HepG2 (cell line): ENCODE data around the gene JMJD6. TPM values are rescaled to one million over a fixed set of nuclear protein-coding genes. Genes with fewer than 3 reads are reported as not detected.
A peak's percentile ranks its signal among the peaks of the same experiment; 100 is the strongest.

ENCODE experiments used
- ATAC-seq: fragments of 200-7000 bp; cut with Tn5 transposase; 3 replicates; pipeline ENCODE4 v1.9.1; 2020; ENCODE audit warnings: mild to moderate bottlenecking, moderate library complexity
- BruUV-seq: library from RNA; stranded (reverse); fragments of 400-500 nt; replicated peaks from 2 replicates; lab custom pipeline; 2021; lab: Mats Ljungman, UMichigan
- CTCF ChIA-PET: fragments of 300-600 bp; formaldehyde crosslinking; extraction: SDS; loops from one replicate; lab custom pipeline; 2021; ENCODE audit warnings: low total read pairs, inconsistent platforms, low intra/inter-chr PET ratio; lab: Yijun Ruan, JAX
- POLR2A ChIA-PET: fragments of 350-600 bp; sonication (Branson Sonifier 250); formaldehyde crosslinking; loops from one replicate; lab custom pipeline; 2020; ENCODE audit warnings: antibody characterized with exemption, inconsistent platforms; lab: Yijun Ruan, JAX
- DNase-seq: peaks from one replicate; pipeline ENCODE4 v3.0.0-alpha.2; 2015; ENCODE audit warnings: low spot score
- FAIRE-seq: peaks from 3 replicates; lab custom pipeline; 2011; peaks lifted over from hg19 to GRCh38; lab: Jason Lieb, UNC
- H2AFZ ChIP-seq: one replicate; pipeline ENCODE4 v1.6.1; 2011; ENCODE audit warnings: low read length, inconsistent platforms
- H3K27ac ChIP-seq: fragments of 300-600 bp; 3 replicates; pipeline ENCODE4 v1.8.0; 2011; ENCODE audit warnings: mixed run types, mild to moderate bottlenecking, mixed read lengths, low read length, inconsistent platforms; ENCODE audit not compliant: insufficient read depth; ENCODE audit errors: extremely low read length
- H3K27me3 ChIP-seq, 2 experiments: fragments of 200-600 bp in 1 of 2; 2 replicates in 1 of 2; 3 replicates in 1 of 2; pipeline versions ENCODE4 v1.6.0 to v1.8.0; 2011; ENCODE audit warnings: low read length in 2 of 2, mild to moderate bottlenecking in 2 of 2, moderate library complexity in 2 of 2, inconsistent platforms in 1 of 2; ENCODE audit not compliant: insufficient read depth in 2 of 2, control insufficient read depth in 1 of 2
- H3K36me3 ChIP-seq, 2 experiments: fragments of 200-600 bp in 1 of 2; replicated peaks in 1 of 2; 2 replicates in 1 of 2; 3 replicates in 1 of 2; pipeline versions ENCODE4 v1.5.1 to v1.8.0; 2011; ENCODE audit warnings: low read length in 2 of 2, inconsistent platforms in 1 of 2; ENCODE audit not compliant: insufficient read depth in 2 of 2, control insufficient read depth in 1 of 2
- H3K4me1 ChIP-seq: 2 replicates; pipeline ENCODE4 v1.5.1; 2012; ENCODE audit warnings: low read length, inconsistent platforms; ENCODE audit not compliant: insufficient read depth
- H3K4me2 ChIP-seq: 2 replicates; pipeline ENCODE4 v1.6.0; 2011; ENCODE audit warnings: low read depth, low read length, inconsistent platforms
- H3K4me3 ChIP-seq, 3 experiments: fragments of 200-600 bp in 1 of 3; sonication (generic), shearing (Covaris generic) in 1 of 3; replicated peaks in 1 of 3; 2 replicates each; pipeline ENCODE4 v1.5.1; 2011 to 2016; ENCODE audit warnings: low read length in 3 of 3, inconsistent platforms in 2 of 3, low read depth in 2 of 3, mild to moderate bottlenecking in 2 of 3, control low read depth in 1 of 3, mixed read lengths in 1 of 3; ENCODE audit not compliant: insufficient read depth in 1 of 3
- H3K79me2 ChIP-seq: one replicate; pipeline ENCODE4 v1.6.1; 2011; ENCODE audit warnings: low read length, inconsistent platforms; ENCODE audit not compliant: insufficient read depth
- H3K9ac ChIP-seq: 2 replicates; pipeline ENCODE4 v1.6.0; 2011; ENCODE audit warnings: mild to moderate bottlenecking, low read depth, low read length, inconsistent platforms; ENCODE audit not compliant: insufficient read depth
- H3K9me3 ChIP-seq: 2 replicates; pipeline ENCODE4 v1.5.1; 2012; ENCODE audit warnings: mild to moderate bottlenecking, low read length
- H4K20me1 ChIP-seq: 2 replicates; pipeline ENCODE4 v1.6.0; 2011; ENCODE audit warnings: inconsistent platforms, mild to moderate bottlenecking, low read length, moderate library complexity; ENCODE audit not compliant: insufficient read depth
- KLF16 ChIP-seq, 2 experiments: sonication (generic) in 1 of 2; formaldehyde crosslinking in 1 of 2; IDR thresholded peaks; 2 replicates each; pipeline versions ENCODE4 v1.6.1 to v1.8.0; 2016 to 2023; ENCODE audit warnings: missing genetic modification reagents in 2 of 2, missing compliant biosample characterization in 1 of 2
- MAF1 ChIP-seq: sonication (generic); formaldehyde crosslinking; IDR thresholded peaks from 2 replicates; pipeline ENCODE4 v1.5.0; 2020; ENCODE audit warnings: missing genetic modification reagents, borderline replicate concordance
- MTF2 ChIP-seq: sonication (generic); formaldehyde crosslinking; IDR thresholded peaks from 2 replicates; pipeline ENCODE4 v1.5.0; 2020; ENCODE audit warnings: missing genetic modification reagents, borderline replicate concordance
- NR2F2 ChIP-seq: IDR thresholded peaks from 2 replicates; pipeline ENCODE4 v1.6.1; 2012; ENCODE audit warnings: low read depth, inconsistent platforms, borderline replicate concordance
- NR2F6 ChIP-seq, 2 experiments: IDR thresholded peaks; 2 replicates each; pipeline ENCODE4 v1.6.1; 2016; ENCODE audit warnings: antibody characterized with exemption in 1 of 2, mild to moderate bottlenecking in 1 of 2
- POLR2G ChIP-seq: fragments of 200-400 bp; formaldehyde crosslinking; IDR thresholded peaks from 2 replicates; pipeline ENCODE4 v1.6.1; 2018; ENCODE audit warnings: mild to moderate bottlenecking, low read depth, low read length, moderate library complexity
- ZMYM3 ChIP-seq: sonication (generic); formaldehyde crosslinking; IDR thresholded peaks from 2 replicates; pipeline ENCODE4 v1.5.1; 2020; ENCODE audit warnings: mild to moderate bottlenecking, missing genetic modification reagents
- ZNF12 ChIP-seq: sonication (generic); formaldehyde crosslinking; IDR thresholded peaks from 2 replicates; pipeline ENCODE4 v1.5.0; 2020; ENCODE audit warnings: missing genetic modification reagents
- ZNF558 ChIP-seq: sonication (generic); formaldehyde crosslinking; IDR thresholded peaks from 2 replicates; pipeline ENCODE4 v1.9.0; 2022; ENCODE audit warnings: mild to moderate bottlenecking, missing genetic modification reagents, borderline replicate concordance
- ZNF570 ChIP-seq: sonication (generic); formaldehyde crosslinking; IDR thresholded peaks from 2 replicates; pipeline ENCODE4 v1.4.0; 2020; ENCODE audit warnings: mild to moderate bottlenecking, missing genetic modification reagents, borderline replicate concordance
- ZNF572 ChIP-seq: sonication (generic); formaldehyde crosslinking; IDR thresholded peaks from 2 replicates; pipeline ENCODE4 v1.5.1; 2020; ENCODE audit warnings: mild to moderate bottlenecking, missing genetic modification reagents
- ZNF670 ChIP-seq: sonication (generic); formaldehyde crosslinking; IDR thresholded peaks from 2 replicates; pipeline ENCODE4 v1.8.0; 2022; ENCODE audit warnings: mild to moderate bottlenecking, missing genetic modification reagents, borderline replicate concordance
- WGBS: methylation state at CpG from one replicate; pipeline ENCODE4 v1.1.6; 2017; ENCODE audit warnings: low lambda C conversion rate; 5-methylcytosine and 5-hydroxymethylcytosine counted together
- in situ Hi-C: cut with HindIII; loops from 2 replicates; pipeline ENCODE4 v1.10.0; 2017; ENCODE audit warnings: low pct_unique_long_range_greater_than_20kb; ENCODE audit not compliant: extremely low pct_ligation_motif_present
- intact Hi-C: fragments of 100-400 bp; cut with micrococcal nuclease; formaldehyde crosslinking; loops from one replicate; pipeline ENCODE4 v1.10.0; 2022; ENCODE audit not compliant: unreplicated experiment
- polyA plus RNA-seq, 8 experiments: library from polyadenylated mRNA; depleted of rRNA in 3 of 8; stranded (reverse) in 7 of 8; unstranded in 1 of 8; fragments of >200 nt; fragmentation: Illumina TruSeq in 4 of 8; extraction: Trizol in 4 of 8; gene quantifications; 2 replicates each; pipeline versions ENCODE4 v1.2.1 to v1.2.3, GENCODE V29; 2011 to 2016; ENCODE audit warnings: low read depth in 4 of 8, missing spikeins in 1 of 8, mixed read lengths in 1 of 8; ENCODE audit not compliant: insufficient read depth in 1 of 8
- total RNA-seq, 5 experiments: library from RNA; depleted of rRNA; stranded (reverse); fragments of >200 nt; fragmentation: Illumina TruSeq; extraction: Trizol; gene quantifications; 2 replicates each; pipeline ENCODE4 v1.2.3, GENCODE V29; 2016; ENCODE audit warnings: low read depth in 1 of 5
- TF ChIP-seq, protein P1 (sequence below): IDR thresholded peaks from 2 replicates; pipeline ENCODE4 v1.6.1; 2016; ENCODE audit warnings: low read depth, missing genetic modification reagents, missing compliant biosample characterization
- TF ChIP-seq, protein P2 (sequence below), 2 experiments: sonication (generic) in 1 of 2; formaldehyde crosslinking in 1 of 2; IDR thresholded peaks; 2 replicates each; pipeline versions ENCODE4 v1.4.0 to v1.6.1; 2018 to 2020; ENCODE audit warnings: missing genetic modification reagents in 2 of 2, borderline replicate concordance in 1 of 2, low read depth in 1 of 2, mild to moderate bottlenecking in 1 of 2, missing biosample characterization in 1 of 2

Gene JMJD6
- total and polyA plus RNA-seq, 2 of the 13 experiments (the other 11 are each of a cell fraction or from before 2014, with no cell fraction given), result 33.6 to 41.0 TPM

DNA sequence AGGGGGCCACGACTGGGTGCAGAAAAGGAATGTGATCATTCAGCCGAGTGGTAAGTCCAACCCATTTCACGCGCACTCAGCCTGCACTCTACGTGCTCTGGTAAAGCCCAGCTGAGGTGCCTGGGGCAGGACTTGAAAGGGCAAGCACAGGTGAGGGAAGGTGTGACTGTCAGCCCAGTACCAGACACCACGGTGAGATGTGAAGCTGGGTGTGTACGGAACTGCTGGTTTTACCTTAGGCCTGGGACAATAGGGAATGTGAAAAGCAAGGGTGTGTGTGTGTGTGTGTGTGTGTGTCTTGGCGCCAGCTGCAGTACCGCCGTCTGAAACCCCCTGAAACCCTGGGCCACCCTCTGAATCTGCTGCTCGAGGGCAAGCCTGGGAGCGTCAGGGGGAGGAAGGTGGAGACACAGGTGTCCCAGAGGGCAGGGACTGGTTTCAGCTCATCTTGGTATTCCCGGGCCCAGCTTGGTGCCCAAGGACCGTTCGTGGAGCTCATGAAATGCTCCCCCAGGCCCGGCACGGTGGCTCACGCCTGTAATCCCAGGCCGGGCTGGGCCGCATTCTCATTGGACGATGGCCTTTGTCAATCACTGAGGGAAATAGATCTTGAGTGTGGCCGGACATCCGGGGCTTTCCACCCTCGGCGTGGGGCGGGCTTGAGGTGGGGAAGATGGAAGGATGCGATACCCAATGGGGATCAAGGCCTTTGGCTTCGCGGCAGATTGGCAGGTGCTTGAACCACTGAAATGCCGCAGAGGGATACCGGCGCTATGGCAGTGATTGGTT is 55.1 kb downstream of the JMJD6 start (continued):
- TF ChIP-seq KLF16 (CRISPR knock-in tag; IDR thresholded peaks at IDR 0.05), result no peak; a peak in 1 of 4 replicates
- TF ChIP-seq ZNF12 (CRISPR knock-in tag), result no peak
- TF ChIP-seq NR2F6 (IDR thresholded peaks at IDR 0.05), result no peak; the same call in 1 of the 2 replicates
- TF ChIP-seq NR2F6 (CRISPR knock-in tag; IDR thresholded peaks at IDR 0.05), result peak; percentile 45
- no peak for TF ChIP-seq ZNF570 (CRISPR knock-in tag)
- peak; percentile 82; the same call in 1 of the 2 replicates for TF ChIP-seq ZNF572 (CRISPR knock-in tag)
- peak; percentile 77 for TF ChIP-seq ZMYM3 (CRISPR knock-in tag)
- TF ChIP-seq, all 625 proteins: peak for 345

DNA sequence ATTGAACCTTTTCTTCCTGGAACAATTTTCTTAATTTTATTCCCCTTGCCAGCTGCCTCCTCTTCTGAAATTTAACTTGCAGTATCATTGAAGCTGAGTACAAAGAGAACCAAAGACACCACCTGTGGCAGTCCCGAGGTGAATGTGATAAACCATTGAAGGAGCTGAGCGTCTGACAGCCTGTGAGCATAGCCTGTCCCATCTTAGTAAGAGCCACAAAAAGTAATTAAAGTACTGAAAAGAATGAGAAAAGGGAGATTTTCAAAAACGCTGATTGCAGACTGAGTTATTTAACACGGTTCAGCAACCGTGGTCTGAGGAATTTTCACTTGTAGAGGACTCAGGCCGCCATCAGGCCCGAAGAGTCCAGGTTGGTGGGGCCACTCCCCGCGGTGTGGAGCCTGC is 55.7 kb downstream of the JMJD6 start:
- POLR2A ChIA-PET, result interaction anchor here (0.6 to 3.2 kb wide), 33 partner anchors 9 to 288 kb away, joined by 3 to 30 read pairs (median 10); partner anchors contain the start of genes JMJD6, METTL23, MFSD11 and RHBDF2
- CTCF ChIA-PET, result no interaction called here
- ATAC-seq (peak; percentile 3), DNase-seq (no peak), FAIRE-seq (no peak)
- BruUV-seq, result no TSS peak
- Histone ChIP-seq H3K4me3 (peak overlapping the region; percentile 58 to 80 (median 60)), H3K27me3 (no peaks in the 10 kb centered on the region; a peak in 1 of 5 replicates), H3K9me3 (no peaks in the 10 kb centered on the region), H3K36me3 (no peaks in the 10 kb centered on the region), H2AFZ (peak overlapping the region; percentile 30), H3K4me1 (peaks cover 53% of the 10 kb centered on the region), H3K79me2 (no peaks in the 10 kb centered on the region), H3K4me2 (peak overlapping the region; percentile 95), H4K20me1 (no peaks in the 10 kb centered on the region), H3K27ac (peak overlapping the region; percentile 83), H3K9ac (peak overlapping the region; percentile 82)
- intact Hi-C loops (loop anchor here (5.0 kb wide), 1 partner anchor 148 kb away; no protein-coding TSS in a partner anchor), in situ Hi-C loops (no loop called here)
- WGBS, result 0% methylated on average over 9 of the region's 9 CpGs
- TF ChIP-seq, protein P1, sequence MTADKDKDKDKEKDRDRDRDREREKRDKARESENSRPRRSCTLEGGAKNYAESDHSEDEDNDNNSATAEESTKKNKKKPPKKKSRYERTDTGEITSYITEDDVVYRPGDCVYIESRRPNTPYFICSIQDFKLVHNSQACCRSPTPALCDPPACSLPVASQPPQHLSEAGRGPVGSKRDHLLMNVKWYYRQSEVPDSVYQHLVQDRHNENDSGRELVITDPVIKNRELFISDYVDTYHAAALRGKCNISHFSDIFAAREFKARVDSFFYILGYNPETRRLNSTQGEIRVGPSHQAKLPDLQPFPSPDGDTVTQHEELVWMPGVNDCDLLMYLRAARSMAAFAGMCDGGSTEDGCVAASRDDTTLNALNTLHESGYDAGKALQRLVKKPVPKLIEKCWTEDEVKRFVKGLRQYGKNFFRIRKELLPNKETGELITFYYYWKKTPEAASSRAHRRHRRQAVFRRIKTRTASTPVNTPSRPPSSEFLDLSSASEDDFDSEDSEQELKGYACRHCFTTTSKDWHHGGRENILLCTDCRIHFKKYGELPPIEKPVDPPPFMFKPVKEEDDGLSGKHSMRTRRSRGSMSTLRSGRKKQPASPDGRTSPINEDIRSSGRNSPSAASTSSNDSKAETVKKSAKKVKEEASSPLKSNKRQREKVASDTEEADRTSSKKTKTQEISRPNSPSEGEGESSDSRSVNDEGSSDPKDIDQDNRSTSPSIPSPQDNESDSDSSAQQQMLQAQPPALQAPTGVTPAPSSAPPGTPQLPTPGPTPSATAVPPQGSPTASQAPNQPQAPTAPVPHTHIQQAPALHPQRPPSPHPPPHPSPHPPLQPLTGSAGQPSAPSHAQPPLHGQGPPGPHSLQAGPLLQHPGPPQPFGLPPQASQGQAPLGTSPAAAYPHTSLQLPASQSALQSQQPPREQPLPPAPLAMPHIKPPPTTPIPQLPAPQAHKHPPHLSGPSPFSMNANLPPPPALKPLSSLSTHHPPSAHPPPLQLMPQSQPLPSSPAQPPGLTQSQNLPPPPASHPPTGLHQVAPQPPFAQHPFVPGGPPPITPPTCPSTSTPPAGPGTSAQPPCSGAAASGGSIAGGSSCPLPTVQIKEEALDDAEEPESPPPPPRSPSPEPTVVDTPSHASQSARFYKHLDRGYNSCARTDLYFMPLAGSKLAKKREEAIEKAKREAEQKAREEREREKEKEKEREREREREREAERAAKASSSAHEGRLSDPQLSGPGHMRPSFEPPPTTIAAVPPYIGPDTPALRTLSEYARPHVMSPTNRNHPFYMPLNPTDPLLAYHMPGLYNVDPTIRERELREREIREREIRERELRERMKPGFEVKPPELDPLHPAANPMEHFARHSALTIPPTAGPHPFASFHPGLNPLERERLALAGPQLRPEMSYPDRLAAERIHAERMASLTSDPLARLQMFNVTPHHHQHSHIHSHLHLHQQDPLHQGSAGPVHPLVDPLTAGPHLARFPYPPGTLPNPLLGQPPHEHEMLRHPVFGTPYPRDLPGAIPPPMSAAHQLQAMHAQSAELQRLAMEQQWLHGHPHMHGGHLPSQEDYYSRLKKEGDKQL (CRISPR knock-in tag), result peak; percentile 3; the same call in 1 of the 2 replicates
- TF ChIP-seq ZNF558 (CRISPR knock-in tag) (peak; percentile 92; the same call in 1 of the 2 replicates), POLR2G (no peak), NR2F2 (0 out of 2 replicates have a peak, but pooled peaks have one; percentile 25), MTF2 (0 out of 2 replicates have a peak, but pooled peaks have one; percentile 22), ZNF670 (CRISPR knock-in tag) (peak; percentile 74; the same call in 1 of the 2 replicates), MAF1 (CRISPR knock-in tag) (no peak)
- TF ChIP-seq, protein P2, sequence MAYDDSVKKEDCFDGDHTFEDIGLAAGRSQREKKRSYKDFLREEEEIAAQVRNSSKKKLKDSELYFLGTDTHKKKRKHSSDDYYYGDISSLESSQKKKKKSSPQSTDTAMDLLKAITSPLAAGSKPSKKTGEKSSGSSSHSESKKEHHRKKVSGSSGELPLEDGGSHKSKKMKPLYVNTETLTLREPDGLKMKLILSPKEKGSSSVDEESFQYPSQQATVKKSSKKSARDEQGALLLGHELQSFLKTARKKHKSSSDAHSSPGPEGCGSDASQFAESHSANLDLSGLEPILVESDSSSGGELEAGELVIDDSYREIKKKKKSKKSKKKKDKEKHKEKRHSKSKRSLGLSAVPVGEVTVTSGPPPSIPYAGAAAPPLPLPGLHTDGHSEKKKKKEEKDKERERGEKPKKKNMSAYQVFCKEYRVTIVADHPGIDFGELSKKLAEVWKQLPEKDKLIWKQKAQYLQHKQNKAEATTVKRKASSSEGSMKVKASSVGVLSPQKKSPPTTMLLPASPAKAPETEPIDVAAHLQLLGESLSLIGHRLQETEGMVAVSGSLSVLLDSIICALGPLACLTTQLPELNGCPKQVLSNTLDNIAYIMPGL (CRISPR knock-in tag; IDR thresholded peaks at IDR 0.05; ENCODE audit: borderline replicate concordance in 1 of 2, low read depth in 1 of 2), result 0 out of 4 replicates have a peak, but pooled peaks of 1 of the 2 experiments have one; percentile 56
